Measurements from ENCODE around the gene CDH12. TPM values are rescaled to one million over a fixed set of nuclear protein-coding genes. Genes with fewer than 3 reads are reported as not detected.
"Not testable (repeated sequence)": the region's sequence is repeated elsewhere in the genome, so short reads cannot be mapped to it uniquely, and the experiment has no call there.

The CDH12 gene
- total RNA-seq, 1 donor from 2014 or later, result 0.42 TPM

- DNase-seq (ENCODE audit: low spot score), result not testable (repeated sequence)
These were observed 688.0 kb downstream of the CDH12 start for GRCh38 chr5:22164910-22165748.

DNA sequence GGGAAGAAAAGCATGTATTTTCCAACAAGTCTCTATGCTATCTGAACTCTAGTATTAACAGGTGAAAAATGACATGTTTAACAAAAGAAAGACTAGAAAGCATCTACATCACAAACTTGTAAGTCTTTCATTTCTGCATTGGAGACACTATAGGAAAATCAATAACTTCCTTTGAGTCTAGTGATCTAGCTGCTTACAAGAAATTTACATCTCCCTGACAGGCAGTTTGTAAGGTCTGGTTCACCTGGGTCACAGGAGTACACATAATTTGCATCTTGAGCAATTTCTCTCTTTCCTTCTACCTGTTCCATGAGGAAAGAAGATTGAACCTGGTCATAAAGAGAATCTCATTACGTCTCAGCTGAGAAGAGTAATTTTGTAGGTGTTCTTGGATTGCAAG is 696.2 kb downstream of the CDH12 start:
- not testable (repeated sequence) for DNase-seq (ENCODE audit: low spot score)

- DNase-seq (ENCODE audit: low spot score), result not testable (repeated sequence)
These were observed 698.4 kb downstream of the CDH12 start for GRCh38 chr5:22154779-22155178.

GRCh38 chr5:22151801-22152200 is 701.3 kb downstream of the CDH12 start:
- DNase-seq (ENCODE audit: low spot score), result not testable (repeated sequence)

DNA sequence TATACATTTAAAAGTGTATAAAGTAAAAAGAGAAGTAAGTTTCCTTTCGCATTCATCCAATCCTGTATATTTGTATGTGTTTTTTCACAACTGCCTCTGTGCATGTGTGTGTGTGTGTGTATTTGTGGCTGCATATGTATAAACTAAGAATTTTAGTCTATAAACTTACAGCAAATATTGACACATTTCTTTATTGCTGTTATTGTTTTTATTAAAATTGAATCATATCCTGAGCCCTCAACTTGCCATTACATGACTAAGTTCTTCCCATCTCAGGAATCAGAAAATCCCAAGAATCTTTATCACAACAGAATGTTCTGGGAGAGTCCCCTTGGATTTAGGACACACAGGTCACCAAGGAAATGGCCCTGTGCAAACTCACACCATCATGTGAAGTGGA is 712.7 kb downstream of the CDH12 start:
- DNase-seq (ENCODE audit: low spot score), result not testable (repeated sequence)

GRCh38 chr5:22139662-22140300 is 713.4 kb downstream of the CDH12 start:
- not testable (repeated sequence) for DNase-seq (ENCODE audit: low spot score)

DNA sequence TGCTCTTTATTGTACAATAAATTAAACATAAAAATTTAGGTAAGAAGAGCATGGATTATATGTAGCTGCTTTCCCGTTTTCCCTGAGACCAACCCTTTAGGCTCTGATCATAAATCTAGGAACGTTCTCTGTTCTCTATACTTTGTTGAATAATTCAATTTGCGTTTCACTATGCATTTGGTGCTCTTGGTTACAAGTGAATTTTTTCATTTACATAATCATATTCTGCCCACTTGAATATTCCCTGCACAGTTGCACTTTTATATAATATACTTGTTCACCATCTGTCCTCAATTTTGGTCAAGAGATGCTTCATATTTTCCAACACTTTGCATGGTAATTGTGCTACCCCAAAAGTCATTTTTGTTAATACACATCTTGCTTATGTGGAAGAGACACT is 741.8 kb downstream of the CDH12 start:
- no peak for DNase-seq (ENCODE audit: low spot score)

DNA sequence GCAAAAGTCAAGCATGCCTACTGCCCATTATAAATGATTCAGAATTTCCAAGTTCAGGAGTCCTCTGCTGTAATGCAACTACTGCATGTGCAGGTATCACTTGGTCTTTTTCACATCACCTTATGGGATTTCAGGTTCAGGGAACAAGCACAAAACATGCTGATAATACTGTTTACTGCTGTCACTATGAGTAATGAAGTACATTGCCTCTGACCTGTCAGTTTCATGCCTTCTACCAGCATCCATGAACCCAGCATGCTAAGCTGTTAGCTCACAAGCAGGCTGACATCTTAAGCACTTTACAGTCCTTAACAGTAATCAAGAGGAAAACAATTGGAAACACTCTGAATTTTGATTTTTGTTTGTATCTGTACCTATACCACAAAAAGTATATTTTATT is 743.8 kb downstream of the CDH12 start:
- DNase-seq (ENCODE audit: low spot score), result no peak

DNA sequence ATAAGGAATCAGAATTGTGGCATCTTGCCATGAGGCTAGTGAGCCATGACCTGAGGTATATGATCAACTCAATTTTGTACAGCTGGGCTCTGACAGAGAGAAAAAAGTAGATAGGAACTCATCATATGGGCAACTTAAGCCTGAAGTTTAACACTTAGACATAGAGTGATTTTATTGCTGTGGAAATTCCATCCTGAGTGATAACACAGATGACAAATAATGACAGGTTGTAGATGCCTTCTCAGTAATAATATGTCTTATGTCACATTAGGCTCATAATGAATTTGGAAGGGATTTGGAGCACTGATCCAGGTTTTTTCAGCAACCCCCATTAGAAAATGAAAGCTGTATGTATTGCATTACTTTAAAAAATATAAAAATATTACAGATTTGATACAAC is 744.6 kb downstream of the CDH12 start:
- no peak for DNase-seq (ENCODE audit: low spot score)

- DNase-seq (ENCODE audit: low spot score), result no peak
These were observed 750.3 kb downstream of the CDH12 start for GRCh38 chr5:22102823-22103359.

GRCh38 chr5:22088517-22088916 is 764.6 kb downstream of the CDH12 start:
- DNase-seq (ENCODE audit: low spot score), result no peak

GRCh38 chr5:22079566-22079965 is 773.6 kb downstream of the CDH12 start:
- no peak for DNase-seq (ENCODE audit: low spot score)

GRCh38 chr5:22079002-22079401 is 774.1 kb downstream of the CDH12 start:
- DNase-seq (ENCODE audit: low spot score), result no peak

GRCh38 chr5:22076586-22076985 is 776.6 kb downstream of the CDH12 start:
- no peak for DNase-seq (ENCODE audit: low spot score)

DNA sequence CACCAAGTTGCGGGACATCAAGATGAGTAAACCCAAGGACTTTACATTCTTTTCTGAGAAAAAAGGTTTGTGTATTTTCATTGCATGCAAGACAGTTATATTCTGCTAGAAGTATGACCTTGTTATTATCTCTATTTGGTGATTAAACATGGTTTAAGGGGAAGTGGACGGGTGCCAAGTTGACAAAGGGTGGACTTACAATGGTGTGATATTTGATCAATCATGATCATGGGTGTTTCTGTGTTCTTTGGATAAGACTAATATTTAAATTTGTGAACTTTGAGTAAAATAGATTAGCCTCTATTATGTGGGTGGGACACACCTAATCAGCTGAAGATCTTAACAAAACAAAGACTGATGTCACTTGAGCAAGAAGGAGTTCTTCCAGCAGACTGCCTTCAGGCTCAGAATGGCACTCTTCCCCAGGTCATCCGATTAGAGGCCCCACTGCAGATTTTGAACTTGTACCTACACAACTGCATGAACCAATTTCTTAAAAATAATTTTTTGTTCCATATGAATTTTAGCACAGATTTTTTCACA is 782.9 kb downstream of the CDH12 start:
- DNase-seq (ENCODE audit: low spot score), result no peak

DNA sequence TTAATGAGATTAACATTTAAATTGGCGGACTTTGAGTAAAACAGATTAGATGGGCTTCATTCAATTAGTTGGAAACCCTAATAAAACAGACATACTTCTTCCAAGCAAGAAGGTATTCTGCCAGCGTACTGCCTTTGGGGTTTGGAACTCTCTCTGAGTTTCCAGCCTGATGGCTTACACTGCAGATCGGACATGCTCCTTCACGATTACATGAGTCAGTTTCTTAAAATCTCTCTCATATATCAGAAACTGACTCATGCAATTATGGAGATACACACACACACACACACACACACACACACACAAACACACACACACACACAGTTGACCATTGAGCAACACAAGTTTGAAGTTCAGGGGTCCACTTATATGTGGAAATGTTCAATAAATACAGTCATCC is 789.4 kb downstream of the CDH12 start:
- DNase-seq (ENCODE audit: low spot score), result no peak

DNA sequence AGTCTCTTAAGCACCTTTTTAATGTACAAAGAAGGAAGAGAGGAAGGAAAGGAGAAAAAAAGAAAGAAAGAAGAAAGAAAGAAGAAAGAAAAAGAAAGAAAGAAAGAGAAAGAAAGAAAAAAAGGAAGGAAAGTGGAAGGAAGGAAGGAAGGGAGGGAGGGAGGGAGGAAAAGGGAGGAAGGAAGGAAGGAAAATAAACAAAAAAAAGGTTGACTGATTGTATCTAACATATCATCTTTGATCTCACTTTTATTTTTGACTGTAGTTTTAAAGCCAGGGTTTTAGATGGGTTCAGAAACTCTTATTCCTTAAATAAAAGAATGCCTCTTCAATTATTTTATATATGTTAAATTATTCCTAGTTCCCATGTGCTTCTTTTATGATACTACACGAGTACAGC is 794.5 kb downstream of the CDH12 start:
- DNase-seq (ENCODE audit: low spot score), result no peak

DNA sequence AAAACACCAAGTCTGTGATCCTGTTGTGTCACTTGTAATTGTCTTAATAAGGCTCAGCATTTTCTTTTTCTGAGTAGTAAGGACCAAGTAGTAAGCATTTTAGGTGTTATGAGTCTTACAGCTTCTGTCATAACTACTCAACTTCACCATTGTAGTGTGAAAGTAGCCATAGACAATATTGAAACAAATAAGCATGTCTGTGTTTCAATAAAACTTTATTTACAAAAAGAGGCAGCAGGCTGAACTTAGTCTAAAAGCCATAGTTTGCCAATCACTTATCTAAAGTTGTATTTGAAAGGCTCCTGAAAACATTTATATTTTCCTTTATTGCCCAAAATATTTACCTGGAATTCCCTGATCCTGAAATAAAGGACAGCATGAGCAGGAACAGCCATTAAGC is 796.1 kb downstream of the CDH12 start:
- no peak for DNase-seq (ENCODE audit: low spot score)

DNA sequence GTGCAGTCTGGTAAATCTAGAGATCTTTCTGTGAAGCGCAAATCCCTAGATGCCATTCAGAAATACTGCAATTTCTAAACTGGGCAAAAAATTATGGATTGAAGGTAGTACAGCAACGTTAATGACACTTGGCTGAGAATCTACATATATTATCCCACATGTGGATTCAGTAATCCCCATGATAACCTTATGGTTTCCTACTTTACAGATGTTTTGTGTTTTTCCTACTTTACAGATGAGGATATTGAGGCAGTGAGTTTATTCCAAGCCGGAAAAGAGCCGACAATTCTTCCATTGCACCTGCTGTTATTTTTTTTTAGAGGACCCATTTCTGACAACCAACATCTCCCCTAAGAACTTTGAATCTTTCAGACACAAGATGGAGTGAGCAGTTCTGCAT is 796.5 kb downstream of the CDH12 start:
- DNase-seq (ENCODE audit: low spot score), result no peak

DNA sequence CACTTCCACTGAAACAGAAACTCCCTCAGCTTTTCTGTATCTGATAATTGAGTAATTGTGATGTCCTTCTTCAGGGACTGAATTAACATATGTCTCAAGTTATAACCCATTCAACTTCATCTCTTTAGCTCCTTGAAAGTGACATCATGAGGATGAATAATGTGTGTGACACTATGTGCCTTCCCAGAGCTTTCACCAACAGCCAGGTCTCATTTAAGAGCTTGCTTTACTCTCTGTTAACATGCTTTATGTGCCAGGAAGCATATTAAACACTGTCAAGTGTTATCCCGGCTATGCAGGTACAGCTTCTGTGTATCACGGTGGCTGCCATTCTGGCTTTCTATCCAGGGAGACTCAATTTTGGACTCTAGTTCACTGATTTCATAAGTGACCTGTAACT is 799.9 kb downstream of the CDH12 start:
- no peak for DNase-seq (ENCODE audit: low spot score)

DNA sequence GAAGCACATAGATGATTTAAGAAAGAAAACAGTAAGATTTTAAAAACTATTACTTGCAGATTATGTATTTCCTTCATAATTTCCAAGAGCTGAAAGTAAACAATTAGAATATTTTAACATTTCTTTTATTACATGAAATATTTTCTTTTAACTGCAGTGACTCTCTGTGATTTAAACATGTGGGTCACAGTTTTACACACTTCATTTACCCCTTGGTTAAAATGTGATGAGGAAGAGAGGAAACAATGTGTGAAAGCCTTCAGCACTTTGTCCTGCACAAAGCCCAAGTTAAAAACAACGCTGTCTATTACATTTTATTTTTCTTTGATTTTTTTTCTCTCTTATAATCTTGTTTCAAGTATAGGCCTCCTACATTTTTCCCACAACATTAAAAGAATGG is 801.3 kb downstream of the CDH12 start:
- no peak for DNase-seq (ENCODE audit: low spot score)

- no peak for DNase-seq (ENCODE audit: low spot score)
These were observed 802.2 kb downstream of the CDH12 start for GRCh38 chr5:22050931-22051330.

DNA sequence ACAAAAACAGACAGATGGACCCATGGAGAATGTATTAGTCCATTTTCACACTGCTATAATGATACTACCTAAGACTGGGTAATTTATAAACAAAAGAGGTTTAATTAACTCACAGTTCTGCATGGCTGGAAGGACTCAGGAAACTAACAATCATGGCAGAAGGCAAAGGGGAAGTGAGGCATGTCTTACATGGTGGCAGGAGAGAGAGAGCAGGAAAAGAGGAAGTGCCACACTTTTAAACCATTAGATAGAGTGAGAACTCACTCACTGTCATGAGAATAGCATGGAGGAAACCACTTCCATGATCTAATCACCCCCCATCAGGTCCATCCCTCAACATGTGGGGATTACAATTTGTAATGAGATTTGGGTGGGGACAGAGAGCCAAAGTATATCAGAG is 808.9 kb downstream of the CDH12 start:
- DNase-seq (ENCODE audit: low spot score), result no peak
